SK-N-SH (cell line): Measurements from ENCODE around the gene DNHD1. TPM values are rescaled to one million over a fixed set of nuclear protein-coding genes. Genes with fewer than 3 reads are reported as not detected.

Experiments
- CTCF ChIA-PET: fragments of 300-600, 350-600 bp; formaldehyde crosslinking; extraction: SDS; loops from one replicate; lab custom pipeline; 2021; lab: Yijun Ruan, JAX
- POLR2A ChIA-PET: fragments of 350-600 bp; sonication (Branson Sonifier 250); formaldehyde crosslinking; extraction: SDS; loops from one replicate; lab custom pipeline; 2020; ENCODE audit warnings: antibody characterized with exemption, inconsistent platforms; lab: Yijun Ruan, JAX
- DNase-seq: peaks from one replicate; pipeline ENCODE4 v3.0.0; 2012
- H2AFZ ChIP-seq: fragments of 200-600 bp; sonication (generic); 2 replicates; pipeline ENCODE4 v1.8.1; 2016; ENCODE audit warnings: antibody characterized with exemption, mild to moderate bottlenecking, low read depth
- H3F3A ChIP-seq: fragments of 200-600 bp; sonication (generic); replicated peaks from 2 replicates; pipeline ENCODE3; 2016; ENCODE audit warnings: antibody characterized with exemption, mild to moderate bottlenecking; ENCODE audit not compliant: insufficient read depth
- H3K27ac ChIP-seq, 2 experiments: fragments of 200-500 bp in 1 of 2; fragments of 200-600 bp in 1 of 2; sonication (Bioruptor generic) in 1 of 2; sonication (generic), shearing (Covaris generic) in 1 of 2; 2 replicates each; pipeline versions ENCODE4 v1.5.1 to v1.6.1; 2014 to 2016; ENCODE audit warnings: low read depth in 2 of 2, inconsistent platforms in 1 of 2, low read length in 1 of 2, mild to moderate bottlenecking in 1 of 2, mixed read lengths in 1 of 2
- H3K27me3 ChIP-seq: fragments of 200-600 bp; sonication (generic), shearing (Covaris generic); 2 replicates; pipeline ENCODE4 v1.6.1; 2016; ENCODE audit warnings: mixed run types; ENCODE audit not compliant: insufficient read depth
- H3K36me3 ChIP-seq, 2 experiments: fragments of 200-500 bp in 1 of 2; fragments of 200-600 bp in 1 of 2; sonication (Bioruptor generic) in 1 of 2; sonication (generic) in 1 of 2; replicated peaks in 1 of 2; 2 replicates each; pipeline versions ENCODE3 to v1.5.1; 2014 to 2016; ENCODE audit warnings: low read length in 1 of 2, mild to moderate bottlenecking in 1 of 2; ENCODE audit not compliant: insufficient read depth in 2 of 2, control insufficient read depth in 1 of 2
- H3K4me1 ChIP-seq, 2 experiments: fragments of 200-500 bp in 1 of 2; fragments of 200-600 bp in 1 of 2; sonication (Bioruptor generic) in 1 of 2; sonication (generic), shearing (Covaris generic) in 1 of 2; 2 replicates each; pipeline versions ENCODE4 v1.5.1 to v1.6.1; 2014 to 2016; ENCODE audit warnings: low read depth in 1 of 2, low read length in 1 of 2, mixed run types in 1 of 2; ENCODE audit not compliant: insufficient read depth in 2 of 2, control insufficient read depth in 1 of 2
- H3K4me2 ChIP-seq: fragments of 200-600 bp; sonication (generic), shearing (Covaris generic); 2 replicates; pipeline ENCODE4 v1.6.1; 2017; ENCODE audit warnings: mixed run types
- H3K4me3 ChIP-seq, 2 experiments: fragments of 200-500 bp in 1 of 2; fragments of 200-600 bp in 1 of 2; sonication (Bioruptor generic) in 1 of 2; sonication (generic), shearing (Covaris generic) in 1 of 2; 2 replicates each; pipeline versions ENCODE4 v1.5.1 to v1.8.1; 2014 to 2016; ENCODE audit warnings: low read depth in 2 of 2, inconsistent platforms in 1 of 2, low read length in 1 of 2, mild to moderate bottlenecking in 1 of 2, mixed read lengths in 1 of 2, moderate library complexity in 1 of 2
- H3K79me2 ChIP-seq: fragments of 200-600 bp; sonication (generic); 2 replicates; pipeline ENCODE4 v1.8.1; 2017; ENCODE audit warnings: mild to moderate bottlenecking; ENCODE audit not compliant: insufficient read depth
- H3K9ac ChIP-seq: fragments of 200-600 bp; sonication (generic); 2 replicates; pipeline ENCODE4 v1.6.1; 2017; ENCODE audit warnings: mixed run types
- H3K9me2 ChIP-seq: fragments of 200-600 bp; sonication (generic); 2 replicates; pipeline ENCODE4 v1.6.1; 2017; ENCODE audit warnings: mixed run types
- H3K9me3 ChIP-seq: fragments of 200-600 bp; sonication (generic); 2 replicates; pipeline ENCODE4 v1.6.1; 2017; ENCODE audit warnings: mixed run types, mild to moderate bottlenecking, moderate library complexity
- H4K20me1 ChIP-seq: fragments of 200-600 bp; sonication (generic); 2 replicates; pipeline ENCODE4 v1.6.1; 2017; ENCODE audit warnings: mild to moderate bottlenecking, mixed run types; ENCODE audit not compliant: insufficient read depth
- ELF1 ChIP-seq: IDR thresholded peaks from 2 replicates; pipeline ENCODE4 v1.4.0; 2012
- EZH2phosphoT487 ChIP-seq: fragments of 200-600 bp; sonication (generic); IDR thresholded peaks from 2 replicates; pipeline ENCODE4 v1.6.1; 2017; ENCODE audit warnings: low read depth, mixed run types, mild to moderate bottlenecking, antibody characterized with exemption, moderate library complexity, borderline replicate concordance
- FOSL2 ChIP-seq: IDR thresholded peaks from 2 replicates; pipeline ENCODE4 v1.4.0; 2012; ENCODE audit warnings: low read depth, mild to moderate bottlenecking, moderate library complexity, borderline replicate concordance
- FOXJ3 ChIP-seq: sonication (generic); formaldehyde crosslinking; IDR thresholded peaks from 2 replicates; pipeline ENCODE4 v1.5.1; 2020; ENCODE audit warnings: mild to moderate bottlenecking, missing genetic modification reagents
- FOXM1 ChIP-seq: IDR thresholded peaks from 2 replicates; pipeline ENCODE4 v1.4.0; 2012; ENCODE audit warnings: low read depth, mild to moderate bottlenecking
- JUND ChIP-seq: IDR thresholded peaks from 2 replicates; pipeline ENCODE4 v1.4.0; 2012
- MAX ChIP-seq: IDR thresholded peaks from 2 replicates; pipeline ENCODE4 v1.4.0; 2012; ENCODE audit warnings: low read depth
- MEF2A ChIP-seq: IDR thresholded peaks from 2 replicates; pipeline ENCODE4 v1.4.0; 2012; ENCODE audit warnings: low read depth, borderline replicate concordance
- NRF1 ChIP-seq: IDR thresholded peaks from 2 replicates; pipeline ENCODE4 v1.6.1; 2012; ENCODE audit warnings: low read depth, mild to moderate bottlenecking, low read length
- PBX3 ChIP-seq: IDR thresholded peaks from 2 replicates; pipeline ENCODE4; 2012
- POLR2AphosphoS5 ChIP-seq: IDR thresholded peaks from 2 replicates; pipeline ENCODE4 v1.6.1; 2012; ENCODE audit warnings: low read depth, low read length
- RCOR1 ChIP-seq: fragments of 150-350 bp; IDR thresholded peaks from 2 replicates; pipeline ENCODE4 v1.6.1; 2017; ENCODE audit warnings: antibody characterized with exemption, low read length
- RFX5 ChIP-seq: IDR thresholded peaks from 2 replicates; pipeline ENCODE4 v1.6.1; 2012; ENCODE audit warnings: mild to moderate bottlenecking, improper control_type of control experiment, low read length
- RXRA ChIP-seq: IDR thresholded peaks from 2 replicates; pipeline ENCODE4 v1.4.0; 2012; ENCODE audit warnings: low read depth, mild to moderate bottlenecking, borderline replicate concordance
- SIN3A ChIP-seq: IDR thresholded peaks from 2 replicates; pipeline ENCODE4 v1.6.1; 2012; ENCODE audit warnings: low read depth, mild to moderate bottlenecking, low read length, moderate library complexity, borderline replicate concordance
- SMC3 ChIP-seq: IDR thresholded peaks from 2 replicates; pipeline ENCODE4 v1.6.1; 2012; ENCODE audit warnings: low read depth, low read length, improper control_type of control experiment
- USF2 ChIP-seq: fragments of 150-350 bp; IDR thresholded peaks from 2 replicates; pipeline ENCODE4 v1.6.1; 2017; ENCODE audit warnings: antibody characterized with exemption, low read length, low read depth, borderline replicate concordance
- YY1 ChIP-seq: IDR thresholded peaks from 2 replicates; pipeline ENCODE4 v1.4.0; 2012; ENCODE audit warnings: low read depth, mild to moderate bottlenecking
- ZBTB33 ChIP-seq: IDR thresholded peaks from 2 replicates; pipeline ENCODE4 v1.4.0; 2012; ENCODE audit warnings: low read depth, borderline replicate concordance
- WGBS: methylation state at CpG from one replicate; pipeline ENCODE4 v1.1.6; 2017; ENCODE audit warnings: low lambda C conversion rate; 5-methylcytosine and 5-hydroxymethylcytosine counted together
- polyA plus RNA-seq, 3 experiments: library from polyadenylated mRNA; depleted of rRNA; stranded (reverse); fragments of >200 nt; gene quantifications; 2 replicates each; pipeline ENCODE4 v1.2.3, GENCODE V29; 2012

The DNHD1 gene
- polyA plus RNA-seq, 1 of the 3 experiments (the other 2 are of a cell fraction), result 5.3 TPM

GRCh38 chr11:6475936-6476335, 21.1 kb upstream of the DNHD1 start:
- H3K27me3 ChIP-seq, result no peaks in the 10 kb centered on the region
- peaks cover 12 to 25% of the 10 kb centered on the region in 2 experiments; a peak in 1 of 4 replicates for H3K4me1 ChIP-seq
- H3K9ac ChIP-seq, result no peak overlapping the region
- no peak overlapping the region for H3K4me3 ChIP-seq
- no peak overlapping the region for H3K4me2 ChIP-seq
- H3K36me3 ChIP-seq, result peaks cover 13 to 33% of the 10 kb centered on the region in 2 experiments
- H3F3A ChIP-seq, result peaks cover 22% of the 10 kb centered on the region
- H3K27ac ChIP-seq, result no peak overlapping the region
- ChIA-PET POLR2A (interaction anchor here (0.5 kb wide), 1 partner anchor 34 kb away, joined by 4 read pairs; no protein-coding TSS in a partner anchor), CTCF (interaction anchor here (1.0 to 1.9 kb wide), 3 partner anchors 33 to 207 kb away, joined by 3 to 6 read pairs (median 4); partner anchors contain the start of gene MRPL17)
- H4K20me1 ChIP-seq, result no peaks in the 10 kb centered on the region
- no peaks in the 10 kb centered on the region for H3K9me2 ChIP-seq
- 95% methylated on average over 5 of the region's 5 CpGs for WGBS
- DNase-seq, result no peak
- no peak overlapping the region for H2AFZ ChIP-seq
- peaks cover 44% of the 10 kb centered on the region for H3K79me2 ChIP-seq
- TF ChIP-seq JUND, result no peak
- TF ChIP-seq SMC3, result no peak
- no peak for TF ChIP-seq ZBTB33
- no peak for TF ChIP-seq PBX3
- no peak for TF ChIP-seq RXRA
- no peak for TF ChIP-seq SIN3A
- TF ChIP-seq ELF1, result no peak
- no peak for TF ChIP-seq MAX
- no peak for TF ChIP-seq USF2
- no peak for TF ChIP-seq EZH2phosphoT487
- TF ChIP-seq FOXJ3 (CRISPR knock-in tag), result no peak
- TF ChIP-seq RFX5, result no peak
- no peak for TF ChIP-seq YY1
- no peaks in the 10 kb centered on the region for H3K9me3 ChIP-seq

GRCh38 chr11:6476571-6476970, 20.5 kb upstream of the DNHD1 start:
- ChIA-PET CTCF (interaction anchor here (1.0 to 1.9 kb wide), 3 partner anchors 33 to 207 kb away, joined by 3 to 6 read pairs (median 4); partner anchors contain the start of gene MRPL17), POLR2A (no interaction called here)
- no peaks in the 10 kb centered on the region for H4K20me1 ChIP-seq
- peaks cover 45% of the 10 kb centered on the region for H3K79me2 ChIP-seq
- H3K36me3 ChIP-seq, result peaks cover 11 to 33% of the 10 kb centered on the region in 2 experiments
- H3K4me1 ChIP-seq, result peaks cover 12 to 25% of the 10 kb centered on the region in 2 experiments; a peak in 1 of 4 replicates
- H2AFZ ChIP-seq, result no peak overlapping the region
- no peaks in the 10 kb centered on the region for H3K9me3 ChIP-seq
- WGBS, result 96% methylated on average over 4 of the region's 4 CpGs
- no peak overlapping the region for H3K4me3 ChIP-seq
- no peak overlapping the region for H3K27ac ChIP-seq
- H3K4me2 ChIP-seq, result no peak overlapping the region
- no peak for DNase-seq
- no peak overlapping the region for H3K9ac ChIP-seq
- H3K9me2 ChIP-seq, result no peaks in the 10 kb centered on the region
- H3K27me3 ChIP-seq, result no peaks in the 10 kb centered on the region
- H3F3A ChIP-seq, result peaks cover 23% of the 10 kb centered on the region
- TF ChIP-seq FOXM1 (no peak), FOSL2 (no peak), NRF1 (no peak), PBX3 (no peak), ZBTB33 (no peak), RCOR1 (no peak), POLR2AphosphoS5 (no peak), MEF2A (no peak)
